NT2/D1 (cell line): ENCODE results near the gene ARHGEF39.

Experiments
- SUZ12 ChIP-seq: IDR thresholded peaks from 2 replicates; pipeline ENCODE4 v1.6.1; 2011; ENCODE audit not compliant: insufficient read length, insufficient read depth; ENCODE audit errors: extremely low read depth
- YY1 ChIP-seq: IDR thresholded peaks from 2 replicates; pipeline ENCODE4 v1.6.1; 2011; ENCODE audit not compliant: insufficient read length, insufficient read depth
- ZNF274 ChIP-seq: IDR thresholded peaks from 2 replicates; pipeline ENCODE4 v1.6.1; 2011; ENCODE audit warnings: mild to moderate bottlenecking, low read depth, low read length

GRCh38 chr9:35702696-35703095 is 37.7 kb upstream of the ARHGEF39 start:
- TF ChIP-seq ZNF274 (no peak), SUZ12 (no peak), YY1 (no peak)
